Brain microvascular endothelial cell (primary cell): Measurements from ENCODE around the gene TOR1AIP2.

ENCODE experiments used
- DNase-seq: peaks from one replicate; pipeline ENCODE4 v3.0.0-alpha.2; 2020
- H3K27ac ChIP-seq: fragments of 250-450 bp; sonication (Bioruptor Pico); 2 replicates; pipeline ENCODE4 v1.5.1; 2020; ENCODE audit warnings: mild to moderate bottlenecking, moderate library complexity
- H3K27me3 ChIP-seq: fragments of 250-450 bp; sonication (Bioruptor Pico); replicated peaks from 2 replicates; pipeline ENCODE4 v1.5.1; 2020; ENCODE audit warnings: mild to moderate bottlenecking
- H3K36me3 ChIP-seq: fragments of 250-450 bp; sonication (Bioruptor Pico); replicated peaks from 2 replicates; pipeline ENCODE4 v1.5.1; 2020; ENCODE audit warnings: mild to moderate bottlenecking
- H3K4me3 ChIP-seq: 2 replicates; pipeline ENCODE4 v1.5.1; 2011; ENCODE audit warnings: low read depth, mild to moderate bottlenecking, control low read depth, low read length, moderate library complexity
- CTCF ChIP-seq: IDR thresholded peaks from 2 replicates; pipeline ENCODE4 v1.5.1; 2011; ENCODE audit warnings: low read depth, mild to moderate bottlenecking, moderate library complexity, low read length, control low read depth, inconsistent platforms; ENCODE audit errors: missing control alignments
- in situ Hi-C: cut with HindIII; loops from 2 replicates; pipeline ENCODE4 v1.10.0; 2017; ENCODE audit warnings: low sequenced_read_pairs, low pct_ligation_motif_present

Gene TOR1AIP2

GRCh38 chr1:179910934-179911333, 33.3 kb upstream of the TOR1AIP2 start:
- Histone ChIP-seq H3K4me3 (no peak overlapping the region), H3K27me3 (no peaks in the 10 kb centered on the region), H3K36me3 (peaks cover 22% of the 10 kb centered on the region), H3K27ac (no peak overlapping the region)
- no peak for DNase-seq
- in situ Hi-C loops: no loop called here
- TF ChIP-seq CTCF: no peak

GRCh38 chr1:179889589-179889988, 12.0 kb upstream of the TOR1AIP2 start:
- Histone ChIP-seq H3K36me3 (peaks cover 24% of the 10 kb centered on the region), H3K27ac (no peak overlapping the region)
- no peak for TF ChIP-seq CTCF

GRCh38 chr1:179888071-179888470, 10.5 kb upstream of the TOR1AIP2 start:
- TF ChIP-seq CTCF: no peak
- in situ Hi-C loops: no loop called here
- Histone ChIP-seq H3K4me3 (no peak overlapping the region), H3K27ac (no peak overlapping the region), H3K36me3 (peaks cover 19% of the 10 kb centered on the region), H3K27me3 (no peaks in the 10 kb centered on the region)
- no peak for DNase-seq

More at GRCh38 chr1:179889589-179889988, 12.0 kb upstream of the TOR1AIP2 start:
- H3K27me3 ChIP-seq: no peaks in the 10 kb centered on the region
- in situ Hi-C loops: no loop called here
- H3K4me3 ChIP-seq: no peak overlapping the region
- no peak for DNase-seq

DNA sequence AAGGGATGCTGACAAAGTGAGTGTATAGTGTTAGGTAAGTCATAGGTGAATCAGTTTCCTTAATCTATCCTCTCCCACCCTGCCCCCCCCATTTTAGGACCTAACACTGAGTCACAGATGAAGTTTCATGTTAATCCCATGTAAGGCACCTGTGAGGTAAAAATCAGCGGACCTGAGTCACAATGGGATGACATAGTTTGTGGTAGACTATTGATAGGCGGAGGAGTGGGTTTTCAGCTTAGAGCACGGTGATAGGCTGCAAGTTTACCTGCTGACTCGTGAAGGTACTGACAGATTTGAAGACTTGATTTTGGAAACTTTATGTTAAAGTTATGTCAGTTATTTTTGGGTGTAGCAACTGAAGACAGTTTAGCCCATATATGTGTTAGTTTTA, 6.1 kb upstream of the TOR1AIP2 start:
- Histone ChIP-seq H3K4me3 (peak overlapping the region; percentile 89), H3K27ac (peak overlapping the region; percentile 99), H3K27me3 (no peaks in the 10 kb centered on the region), H3K36me3 (peaks cover 4% of the 10 kb centered on the region)
- DNase-seq: no peak
- TF ChIP-seq CTCF: no peak
- in situ Hi-C loops: no loop called here

DNA sequence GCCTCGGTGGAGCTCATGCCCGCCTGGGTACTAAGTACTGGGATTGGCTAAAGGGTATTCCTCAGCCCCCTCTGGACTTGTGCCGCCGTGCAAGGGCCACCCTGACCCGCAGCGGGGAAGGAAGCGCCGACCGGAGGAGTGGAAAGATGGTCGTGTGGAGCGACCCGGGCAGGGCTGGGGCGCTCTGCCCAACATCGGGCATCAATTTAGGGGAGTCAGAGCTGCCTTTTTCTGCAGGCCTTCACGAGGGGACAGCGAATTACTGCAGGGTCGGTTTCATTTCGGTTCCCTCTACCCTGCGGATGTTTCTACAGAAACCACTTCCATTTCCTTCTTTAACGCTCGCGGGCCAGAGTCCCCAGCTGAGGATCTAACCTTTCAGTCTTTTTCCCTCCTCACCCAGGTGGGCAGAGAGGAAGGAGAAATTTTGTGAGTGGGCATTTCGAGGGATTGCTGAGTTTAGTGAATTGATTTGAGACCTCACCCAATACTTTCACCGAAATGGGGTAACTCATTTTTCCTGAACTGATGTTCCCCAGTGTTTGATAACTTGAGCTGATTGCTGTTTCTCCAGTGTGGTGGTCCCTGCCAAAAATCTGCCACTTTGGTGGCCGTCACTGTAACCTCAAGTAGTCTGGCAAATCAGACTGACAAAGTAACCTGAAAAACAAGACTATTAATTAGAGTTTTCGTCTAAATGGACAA, 5.6 kb upstream of the TOR1AIP2 start:
- Histone ChIP-seq H3K4me3 (peak overlapping the region; percentile 89), H3K36me3 (peaks cover 4% of the 10 kb centered on the region), H3K27ac (peak overlapping the region; percentile 99), H3K27me3 (no peaks in the 10 kb centered on the region)
- in situ Hi-C loops: no loop called here
- DNase-seq: no peak
- TF ChIP-seq CTCF: no peak
